ENCODE data around the gene COL5A3.

DNA sequence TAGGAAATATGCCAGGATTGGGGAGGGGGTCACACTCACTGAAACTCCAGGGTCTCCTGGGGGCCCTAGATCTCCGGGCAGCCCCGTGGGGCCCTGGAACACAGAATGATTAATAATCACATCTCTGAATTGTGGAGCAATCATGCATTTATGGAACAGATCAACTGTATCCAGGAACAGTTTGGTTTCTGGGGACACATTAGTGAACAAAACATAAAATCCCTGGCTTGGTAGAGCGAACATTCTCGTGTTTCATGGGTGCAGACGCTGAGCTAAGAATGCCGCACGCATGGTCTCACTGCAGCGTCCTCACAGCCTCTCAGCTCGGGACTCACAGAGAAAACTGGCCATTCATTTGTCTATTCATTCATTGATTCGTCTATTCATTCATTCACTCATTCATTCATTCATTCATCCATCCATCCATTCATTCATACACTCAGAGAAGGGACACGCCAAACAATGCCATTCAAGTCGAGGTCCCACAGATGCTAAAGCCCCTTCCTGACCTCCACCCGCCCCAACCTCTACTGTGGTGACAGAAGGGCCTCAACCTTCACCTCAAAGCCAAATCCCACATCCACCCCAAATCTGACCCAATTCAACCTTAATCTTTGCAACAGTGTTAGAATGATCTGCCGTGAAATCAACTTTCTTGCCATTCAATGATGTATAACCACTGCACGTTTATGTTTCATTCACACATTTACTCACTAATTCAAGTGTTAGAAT, 39.0 kb downstream of the COL5A3 start:
- no peak for TF ChIP-seq YY1 (IDR thresholded peaks at IDR 0.05; ENCODE audit: low read depth)
- TF ChIP-seq CEBPB (IDR thresholded peaks at IDR 0.05), result no peak
- TF ChIP-seq, protein P1, sequence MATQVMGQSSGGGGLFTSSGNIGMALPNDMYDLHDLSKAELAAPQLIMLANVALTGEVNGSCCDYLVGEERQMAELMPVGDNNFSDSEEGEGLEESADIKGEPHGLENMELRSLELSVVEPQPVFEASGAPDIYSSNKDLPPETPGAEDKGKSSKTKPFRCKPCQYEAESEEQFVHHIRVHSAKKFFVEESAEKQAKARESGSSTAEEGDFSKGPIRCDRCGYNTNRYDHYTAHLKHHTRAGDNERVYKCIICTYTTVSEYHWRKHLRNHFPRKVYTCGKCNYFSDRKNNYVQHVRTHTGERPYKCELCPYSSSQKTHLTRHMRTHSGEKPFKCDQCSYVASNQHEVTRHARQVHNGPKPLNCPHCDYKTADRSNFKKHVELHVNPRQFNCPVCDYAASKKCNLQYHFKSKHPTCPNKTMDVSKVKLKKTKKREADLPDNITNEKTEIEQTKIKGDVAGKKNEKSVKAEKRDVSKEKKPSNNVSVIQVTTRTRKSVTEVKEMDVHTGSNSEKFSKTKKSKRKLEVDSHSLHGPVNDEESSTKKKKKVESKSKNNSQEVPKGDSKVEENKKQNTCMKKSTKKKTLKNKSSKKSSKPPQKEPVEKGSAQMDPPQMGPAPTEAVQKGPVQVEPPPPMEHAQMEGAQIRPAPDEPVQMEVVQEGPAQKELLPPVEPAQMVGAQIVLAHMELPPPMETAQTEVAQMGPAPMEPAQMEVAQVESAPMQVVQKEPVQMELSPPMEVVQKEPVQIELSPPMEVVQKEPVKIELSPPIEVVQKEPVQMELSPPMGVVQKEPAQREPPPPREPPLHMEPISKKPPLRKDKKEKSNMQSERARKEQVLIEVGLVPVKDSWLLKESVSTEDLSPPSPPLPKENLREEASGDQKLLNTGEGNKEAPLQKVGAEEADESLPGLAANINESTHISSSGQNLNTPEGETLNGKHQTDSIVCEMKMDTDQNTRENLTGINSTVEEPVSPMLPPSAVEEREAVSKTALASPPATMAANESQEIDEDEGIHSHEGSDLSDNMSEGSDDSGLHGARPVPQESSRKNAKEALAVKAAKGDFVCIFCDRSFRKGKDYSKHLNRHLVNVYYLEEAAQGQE (IDR thresholded peaks at IDR 0.05; ENCODE audit: low read depth), result no peak
- no peak for TF ChIP-seq EGR1 (IDR thresholded peaks at IDR 0.05)
- no peak for TF ChIP-seq TAF1 (IDR thresholded peaks at IDR 0.05; ENCODE audit: low read depth)
- no peak for TF ChIP-seq EP300 (IDR thresholded peaks at IDR 0.05; ENCODE audit: borderline replicate concordance)
- TF ChIP-seq, protein P2, sequence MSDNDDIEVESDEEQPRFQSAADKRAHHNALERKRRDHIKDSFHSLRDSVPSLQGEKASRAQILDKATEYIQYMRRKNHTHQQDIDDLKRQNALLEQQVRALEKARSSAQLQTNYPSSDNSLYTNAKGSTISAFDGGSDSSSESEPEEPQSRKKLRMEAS (IDR thresholded peaks at IDR 0.05), result no peak
- TF ChIP-seq, protein P3, sequence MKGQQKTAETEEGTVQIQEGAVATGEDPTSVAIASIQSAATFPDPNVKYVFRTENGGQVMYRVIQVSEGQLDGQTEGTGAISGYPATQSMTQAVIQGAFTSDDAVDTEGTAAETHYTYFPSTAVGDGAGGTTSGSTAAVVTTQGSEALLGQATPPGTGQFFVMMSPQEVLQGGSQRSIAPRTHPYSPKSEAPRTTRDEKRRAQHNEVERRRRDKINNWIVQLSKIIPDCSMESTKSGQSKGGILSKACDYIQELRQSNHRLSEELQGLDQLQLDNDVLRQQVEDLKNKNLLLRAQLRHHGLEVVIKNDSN (IDR thresholded peaks at IDR 0.05), result no peak
- TF ChIP-seq FOXM1 (IDR thresholded peaks at IDR 0.05; ENCODE audit: borderline replicate concordance, low read depth), result no peak
- no peak for TF ChIP-seq RAD21 (IDR thresholded peaks at IDR 0.05; ENCODE audit: low read depth)
- TF ChIP-seq TEAD4 (IDR thresholded peaks at IDR 0.05), result no peak

All from Ishikawa (cell line).